ENCODE results near the gene XRCC1. TPM values are rescaled to one million over a fixed set of nuclear protein-coding genes. Genes with fewer than 3 reads are reported as not detected.

XRCC1 gene
- total and polyA plus RNA-seq, 9 of the 15 experiments (the other 6 are each of a cell fraction or from before 2014, with no cell fraction given) = 1.5 to 36.9 (median 24.9) TPM

DNA sequence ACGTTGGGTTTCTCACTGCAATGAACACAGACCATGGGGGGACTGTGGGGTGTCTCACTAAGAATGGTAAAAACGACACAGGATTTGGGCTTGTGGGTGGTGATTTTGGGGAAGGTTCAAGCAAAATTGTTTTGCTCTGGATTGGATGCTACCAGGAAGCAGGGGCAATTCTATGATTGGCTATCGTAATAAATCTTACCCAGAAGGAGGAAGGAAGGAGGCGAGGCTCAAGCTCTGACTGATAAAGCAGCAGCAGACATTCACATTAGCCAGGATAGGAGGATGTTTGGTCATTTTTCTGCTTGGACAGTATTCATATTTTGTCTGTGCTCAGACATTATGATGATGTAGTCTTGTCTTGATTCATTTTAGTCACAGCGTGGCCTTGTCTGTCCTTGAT, 22.5 kb upstream of the XRCC1 start:
- no peaks in the 10 kb centered on the region for H3K27me3 ChIP-seq (ENCODE audit: control insufficient read depth in 2 of 2, insufficient read depth in 2 of 2, low read length in 2 of 2)
- H3K79me2 ChIP-seq (ENCODE audit: control insufficient read depth, insufficient read depth, low read length) = peaks cover 41% of the 10 kb centered on the region
- no peak for FAIRE-seq
- ChIA-PET POLR2A (interaction anchor here (5.6 kb wide), 1 partner anchor 11 kb away, joined by 60 read pairs; the partner anchor contains the start of gene SRRM5), CTCF (ENCODE audit: low intra/inter-chr PET ratio) (no interaction called here)
- peak overlapping the region; percentile 99; the same call in 2 of the 3 replicates for H3K27ac ChIP-seq (ENCODE audit: extremely low read depth, low read depth, low read length)
- intact Hi-C loops (cut with micrococcal nuclease) (loop anchor here (2.0 kb wide), 1 partner anchor 55 kb away; no protein-coding TSS in a partner anchor), in situ Hi-C loops (cut with MboI) (no loop called here)
- H2AFZ ChIP-seq (ENCODE audit: low read depth, low read length) = no peak overlapping the region
- no peak for TF ChIP-seq GABPB2 (CRISPR knock-in tag; conservative IDR thresholded peaks at IDR 0.05)
- TF ChIP-seq CSDE1 (IDR thresholded peaks at IDR 0.05) = no peak
- TF ChIP-seq RAD51 (IDR thresholded peaks at IDR 0.05; ENCODE audit: borderline replicate concordance, low read depth) = no peak
- TF ChIP-seq, protein P1, sequence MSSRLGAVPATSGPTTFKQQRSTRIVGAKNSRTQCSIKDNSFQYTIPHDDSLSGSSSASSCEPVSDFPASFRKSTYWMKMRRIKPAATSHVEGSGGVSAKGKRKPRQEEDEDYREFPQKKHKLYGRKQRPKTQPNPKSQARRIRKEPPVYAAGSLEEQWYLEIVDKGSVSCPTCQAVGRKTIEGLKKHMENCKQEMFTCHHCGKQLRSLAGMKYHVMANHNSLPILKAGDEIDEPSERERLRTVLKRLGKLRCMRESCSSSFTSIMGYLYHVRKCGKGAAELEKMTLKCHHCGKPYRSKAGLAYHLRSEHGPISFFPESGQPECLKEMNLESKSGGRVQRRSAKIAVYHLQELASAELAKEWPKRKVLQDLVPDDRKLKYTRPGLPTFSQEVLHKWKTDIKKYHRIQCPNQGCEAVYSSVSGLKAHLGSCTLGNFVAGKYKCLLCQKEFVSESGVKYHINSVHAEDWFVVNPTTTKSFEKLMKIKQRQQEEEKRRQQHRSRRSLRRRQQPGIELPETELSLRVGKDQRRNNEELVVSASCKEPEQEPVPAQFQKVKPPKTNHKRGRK (tag; IDR thresholded peaks at IDR 0.05) = no peak
- no peak for TF ChIP-seq SETDB1 (IDR thresholded peaks at IDR 0.05; ENCODE audit: low read length)
- TF ChIP-seq ZNF408 (CRISPR knock-in tag; IDR thresholded peaks at IDR 0.05; ENCODE audit: low read depth) = no peak
- TF ChIP-seq, protein P2, sequence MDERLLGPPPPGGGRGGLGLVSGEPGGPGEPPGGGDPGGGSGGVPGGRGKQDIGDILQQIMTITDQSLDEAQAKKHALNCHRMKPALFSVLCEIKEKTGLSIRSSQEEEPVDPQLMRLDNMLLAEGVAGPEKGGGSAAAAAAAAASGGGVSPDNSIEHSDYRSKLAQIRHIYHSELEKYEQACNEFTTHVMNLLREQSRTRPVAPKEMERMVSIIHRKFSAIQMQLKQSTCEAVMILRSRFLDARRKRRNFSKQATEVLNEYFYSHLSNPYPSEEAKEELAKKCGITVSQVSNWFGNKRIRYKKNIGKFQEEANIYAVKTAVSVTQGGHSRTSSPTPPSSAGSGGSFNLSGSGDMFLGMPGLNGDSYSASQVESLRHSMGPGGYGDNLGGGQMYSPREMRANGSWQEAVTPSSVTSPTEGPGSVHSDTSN (CRISPR knock-in tag; IDR thresholded peaks at IDR 0.05; ENCODE audit: low read depth) = no peak
- TF ChIP-seq, protein P2 (tag; conservative IDR thresholded peaks at IDR 0.05; ENCODE audit: low read depth) = 0 out of 2 replicates have a peak, but pooled peaks have one; percentile 8
- ATAC-seq = no peak
- H4K20me1 ChIP-seq (replicated peaks; ENCODE audit: control insufficient read depth, insufficient read depth, low read length) = no peaks in the 10 kb centered on the region
- H3K4me3 ChIP-seq = peak overlapping the region; percentile 76
- peaks cover 15 to 39% of the 10 kb centered on the region in 2 experiments; a peak in 4 of 5 replicates for H3K4me1 ChIP-seq (replicated peaks in 1 of 2; ENCODE audit: control insufficient read depth in 2 of 2, insufficient read depth in 2 of 2, low read length in 2 of 2)
- BruUV-seq (replicated peaks) = no TSS peak
- no peaks in the 10 kb centered on the region for H3K9me3 ChIP-seq (replicated peaks; ENCODE audit: control insufficient read depth, insufficient read depth, low read depth, low read length)
- no peaks in the 10 kb centered on the region for H3K9me1 ChIP-seq (ENCODE audit: control insufficient read depth, insufficient read depth, low read length)
- peak overlapping the region; percentile 97 for H3K4me2 ChIP-seq (ENCODE audit: insufficient read depth, low read length)
- DNase-seq (ENCODE audit: extremely low read depth in 1 of 4, low spot score in 3 of 4) = no peak
- 29% methylated on average over 5 of the region's 5 CpGs for WGBS (ENCODE audit: insufficient coverage, low coverage, missing lambda C conversion rate)
- H3K36me3 ChIP-seq (ENCODE audit: control insufficient read depth, insufficient read depth, low read length) = peaks cover 44% of the 10 kb centered on the region; the same call in 2 of the 3 replicates
- H3K9ac ChIP-seq (ENCODE audit: insufficient read depth in 1 of 2, low read depth in 2 of 2, low read length in 2 of 2) = peak overlapping the region in 1 of 2 experiments; percentile 97; a peak in 2 of 4 replicates
